ENCODE measurements around the gene STON1.
"Not testable (repeated sequence)": the region's sequence is repeated elsewhere in the genome, so short reads cannot be mapped to it uniquely, and the experiment has no call there.

Gene STON1

GRCh38 chr2:48540237-48540935 lies 10.4 kb downstream of the STON1 start:
- no peak overlapping the region for H3K4me3 ChIP-seq (ENCODE audit: low read depth, low read length)
- no peak for TF ChIP-seq CTCF (IDR thresholded peaks at IDR 0.05; ENCODE audit: low read depth, low read length)

GRCh38 chr2:48541666-48542389 lies 11.9 kb downstream of the STON1 start:
- no peak overlapping the region for H3K4me3 ChIP-seq (ENCODE audit: low read depth, low read length)
- TF ChIP-seq CTCF (IDR thresholded peaks at IDR 0.05; ENCODE audit: low read depth, low read length) = no peak

- TF ChIP-seq CTCF (IDR thresholded peaks at IDR 0.05; ENCODE audit: low read depth, low read length) = no peak
- H3K4me3 ChIP-seq (ENCODE audit: low read depth, low read length) = no peak overlapping the region
Measured at GRCh38 chr2:48543895-48544294, 13.9 kb downstream of the STON1 start.

- TF ChIP-seq CTCF (IDR thresholded peaks at IDR 0.05; ENCODE audit: low read depth, low read length) = no peak
- no peak overlapping the region for H3K4me3 ChIP-seq (ENCODE audit: low read depth, low read length)
Measured at GRCh38 chr2:48545244-48545643, 15.3 kb downstream of the STON1 start.

GRCh38 chr2:48548840-48549239 lies 18.9 kb downstream of the STON1 start:
- no peak for TF ChIP-seq CTCF (IDR thresholded peaks at IDR 0.05; ENCODE audit: low read depth, low read length)
- no peak overlapping the region for H3K4me3 ChIP-seq (ENCODE audit: low read depth, low read length)

- no peak for TF ChIP-seq CTCF (IDR thresholded peaks at IDR 0.05; ENCODE audit: low read depth, low read length)
- H3K4me3 ChIP-seq (ENCODE audit: low read depth, low read length) = no peak overlapping the region
Measured at GRCh38 chr2:48549972-48550371, 20.0 kb downstream of the STON1 start.

- TF ChIP-seq CTCF (IDR thresholded peaks at IDR 0.05; ENCODE audit: low read depth, low read length) = no peak
- H3K4me3 ChIP-seq (ENCODE audit: low read depth, low read length) = no peak overlapping the region
Measured at GRCh38 chr2:48551548-48551947, 21.6 kb downstream of the STON1 start.

GRCh38 chr2:48555071-48555470 lies 25.1 kb downstream of the STON1 start:
- H3K4me3 ChIP-seq (ENCODE audit: low read depth, low read length) = not testable (repeated sequence)
